CD4-positive, alpha-beta T cell treated with Interleukin-12 subunit alpha and Interleukin-12 subunit beta, for 1 hour (primary cell): ENCODE data around the gene CDH22.

ENCODE experiments used
- DNase-seq: peaks from one replicate; pipeline ENCODE4 v3.0.0-alpha.2; 2020

Gene CDH22

GRCh38 chr20:46133886-46134654, 174.2 kb downstream of the CDH22 start:
- DNase-seq = no peak

GRCh38 chr20:46132705-46133120, 175.6 kb downstream of the CDH22 start:
- DNase-seq = peak; percentile 51

GRCh38 chr20:46131396-46131795, 176.9 kb downstream of the CDH22 start:
- DNase-seq = no peak

- DNase-seq = no peak
These were observed 177.8 kb downstream of the CDH22 start for GRCh38 chr20:46130534-46130933.

GRCh38 chr20:46129955-46130481, 178.3 kb downstream of the CDH22 start:
- DNase-seq = no peak

- no peak for DNase-seq
These were observed 179.8 kb downstream of the CDH22 start for GRCh38 chr20:46128310-46129151.

- DNase-seq = no peak
These were observed 180.8 kb downstream of the CDH22 start for GRCh38 chr20:46127396-46128010.

GRCh38 chr20:46126440-46127056, 181.8 kb downstream of the CDH22 start:
- no peak for DNase-seq
